Hematopoietic multipotent progenitor cell treated with erythropoietin and hydrocortisone succinate and interleukin-3 and kit ligand, for 15 days (in vitro differentiated cells): ENCODE data around the gene TMEM255A.
"Not testable (repeated sequence)": the region's sequence is repeated elsewhere in the genome, so short reads cannot be mapped to it uniquely, and the experiment has no call there.

Source experiments
- DNase-seq: peaks from one replicate; pipeline ENCODE4 v3.0.0-alpha.2; 2015; ENCODE audit warnings: low spot score

TMEM255A gene

DNA sequence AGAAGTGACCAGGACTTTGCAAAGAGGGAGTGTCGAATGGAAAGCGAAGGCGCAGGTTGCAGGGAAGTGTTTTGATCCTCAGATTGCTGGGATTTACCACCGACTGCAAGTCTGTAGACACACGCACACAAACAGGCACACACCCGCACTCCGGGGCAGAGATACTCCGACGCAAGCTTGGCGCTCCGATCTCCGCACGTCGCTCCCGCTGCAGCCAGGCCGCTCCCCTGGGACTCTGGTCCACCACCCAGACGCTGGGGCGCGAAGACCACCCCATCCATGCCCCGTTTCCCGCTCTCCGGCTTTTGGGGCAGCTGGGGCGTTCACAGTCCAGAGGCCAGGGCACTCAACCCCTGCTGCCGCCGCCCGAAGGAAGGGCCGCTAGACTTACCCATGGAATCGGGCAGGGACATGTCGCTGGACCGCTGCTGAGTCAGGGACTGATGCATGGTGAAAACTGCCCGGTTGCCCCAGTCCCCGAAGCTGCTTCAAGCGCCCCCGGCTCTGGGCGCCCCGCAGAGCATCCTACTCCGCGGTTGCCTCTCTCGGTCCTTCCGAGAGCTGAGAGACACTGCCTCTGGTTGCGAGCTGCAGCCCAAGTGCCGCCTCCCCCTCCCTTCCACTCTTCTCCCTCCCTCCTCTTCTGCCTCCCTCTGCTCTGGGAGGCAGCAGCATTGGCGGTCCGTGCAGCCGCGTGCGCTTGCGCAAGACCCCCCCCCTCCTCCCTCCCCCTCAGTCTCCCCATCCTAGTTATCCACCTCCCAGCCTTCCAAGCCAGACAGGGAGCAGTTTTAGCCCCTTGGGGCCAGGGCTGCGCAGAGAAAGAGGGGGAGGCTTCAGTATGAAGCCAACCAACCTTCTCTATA, at the start of gene TMEM255A:
TSS of gene TMEM255A (minus strand) at position 601 of the 866 bp plus-strand sequence. CDS start at position 449, 152 bp downstream.
- no peak for DNase-seq

GRCh38 chrX:120358737-120359456, 47.6 kb upstream of the TMEM255A start:
- no peak for DNase-seq

- no peak for DNase-seq
Measured at GRCh38 chrX:120357186-120357585, 45.9 kb upstream of the TMEM255A start.

DNA sequence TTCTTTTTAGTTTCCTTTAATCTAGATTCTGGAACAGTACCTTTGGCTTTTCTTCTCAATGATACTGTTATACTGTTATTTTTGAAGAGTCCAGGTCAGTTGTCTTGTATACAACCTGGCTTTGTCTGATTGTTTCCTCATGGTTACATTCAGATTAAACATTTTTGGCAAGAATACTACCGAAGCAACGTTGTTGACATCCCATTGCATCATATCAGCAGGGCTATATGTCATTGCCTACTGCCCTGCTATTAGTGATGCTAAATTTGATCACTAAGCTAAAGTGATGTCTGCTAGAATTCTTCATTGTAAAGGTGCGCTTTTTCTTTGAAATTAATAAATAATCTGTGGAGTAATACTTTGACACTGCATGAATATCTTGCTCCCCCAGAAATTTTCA, 44.8 kb upstream of the TMEM255A start:
- no peak for DNase-seq

GRCh38 chrX:120350450-120351138, 39.3 kb upstream of the TMEM255A start:
- no peak for DNase-seq

DNA sequence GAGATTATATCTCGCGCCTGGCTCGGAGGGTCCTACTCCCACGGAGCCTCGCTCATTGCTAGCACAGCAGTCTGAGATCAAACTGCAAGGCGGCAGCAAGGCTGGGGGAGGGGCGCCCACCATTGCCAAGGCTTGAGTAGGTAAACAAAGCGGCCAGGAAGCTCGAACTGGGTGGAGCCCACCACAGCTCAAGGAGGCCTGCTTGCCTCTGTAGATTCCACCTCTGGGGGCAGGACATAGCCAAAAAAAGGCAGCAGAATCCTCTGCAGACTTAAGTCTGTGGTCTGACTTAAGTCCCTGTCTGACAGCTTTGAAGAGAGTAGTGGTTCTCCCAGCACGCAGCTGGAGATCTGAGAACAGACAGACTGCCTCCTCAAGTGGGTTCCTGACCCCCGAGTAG, 33.3 kb upstream of the TMEM255A start:
- not testable (repeated sequence) for DNase-seq

DNA sequence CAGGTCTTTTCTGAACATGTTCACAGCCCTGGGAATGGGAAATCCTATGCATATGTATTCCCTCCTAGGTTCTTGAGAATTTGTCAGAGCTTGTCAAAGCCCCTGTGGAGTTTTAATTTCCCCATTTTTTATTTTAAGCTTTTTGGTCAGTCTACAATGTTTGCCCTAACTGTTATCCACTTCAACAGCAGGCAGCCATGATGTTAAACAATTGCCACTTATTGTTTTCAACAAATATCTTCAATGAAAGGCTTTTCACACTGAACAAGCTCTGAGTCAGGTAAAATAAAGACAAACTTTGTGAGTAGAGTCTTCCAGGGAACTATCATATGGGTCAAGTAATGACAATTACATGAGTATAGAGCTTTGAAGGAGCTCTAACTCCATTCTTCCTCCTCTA, 25.6 kb upstream of the TMEM255A start:
- no peak for DNase-seq

DNA sequence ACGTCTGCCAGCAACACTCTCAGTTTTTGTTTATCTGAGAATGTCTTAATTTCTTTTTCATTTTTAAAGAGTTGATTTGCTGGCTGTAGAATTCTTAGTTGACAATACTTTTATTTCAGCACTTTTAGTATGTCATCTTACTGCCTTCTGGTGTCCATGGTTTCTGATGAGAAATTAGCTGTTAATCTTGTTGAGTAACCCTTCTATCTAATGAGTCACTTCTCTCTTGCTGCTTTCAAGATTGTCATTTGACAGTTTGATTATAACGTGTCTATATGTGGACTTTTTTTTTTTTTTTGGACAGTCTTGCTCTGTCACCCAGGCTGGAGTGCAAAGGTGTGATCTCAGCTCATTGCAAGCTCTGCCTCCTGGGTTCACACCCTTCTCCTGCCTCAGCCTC, 24.0 kb upstream of the TMEM255A start:
- no peak for DNase-seq

GRCh38 chrX:120334603-120335002, 23.3 kb upstream of the TMEM255A start:
- no peak for DNase-seq

DNA sequence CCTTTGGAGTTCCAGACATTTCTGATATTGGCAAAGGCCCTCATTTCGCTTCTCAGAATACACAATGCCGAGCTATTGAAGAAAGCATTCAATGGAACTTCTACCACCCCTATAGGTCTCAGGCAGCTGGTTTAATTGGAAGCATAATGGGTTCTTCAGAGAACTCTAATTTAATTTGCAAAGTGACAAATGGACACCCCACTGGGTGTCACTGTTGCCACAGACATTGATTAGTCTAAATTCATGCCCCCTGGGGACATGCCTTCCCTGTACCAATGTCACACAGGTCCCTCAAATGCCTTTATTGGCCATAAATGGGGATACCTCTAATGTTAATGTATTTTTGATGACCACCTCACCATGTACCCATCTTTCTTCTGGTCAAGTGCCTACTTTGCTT, 22.9 kb upstream of the TMEM255A start:
- DNase-seq = no peak

GRCh38 chrX:120332394-120332793, 21.1 kb upstream of the TMEM255A start:
- DNase-seq = no peak

DNA sequence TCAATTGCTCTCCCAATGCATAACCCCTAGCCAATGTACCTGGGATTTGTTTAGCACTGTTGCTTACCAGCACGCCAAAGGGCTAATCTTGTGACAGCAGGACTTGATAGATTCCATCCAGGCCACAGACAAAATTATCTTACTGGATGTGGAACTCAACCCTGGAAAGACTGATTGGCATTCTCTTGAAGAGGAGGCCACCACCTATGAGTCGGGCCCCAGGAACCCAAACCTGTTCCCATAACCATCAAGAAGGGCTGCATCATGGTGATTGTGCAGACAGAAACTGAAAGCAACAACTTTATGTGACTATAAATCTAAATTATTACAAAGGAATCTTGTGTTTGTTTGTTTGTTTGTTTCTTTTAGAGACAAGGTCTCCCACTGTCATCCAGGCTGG, 19.9 kb upstream of the TMEM255A start:
- DNase-seq = no peak

- no peak for DNase-seq
Measured at GRCh38 chrX:120321520-120322281, 10.4 kb upstream of the TMEM255A start.

- DNase-seq = no peak
Measured at GRCh38 chrX:120318411-120318810, 7.2 kb upstream of the TMEM255A start.

DNA sequence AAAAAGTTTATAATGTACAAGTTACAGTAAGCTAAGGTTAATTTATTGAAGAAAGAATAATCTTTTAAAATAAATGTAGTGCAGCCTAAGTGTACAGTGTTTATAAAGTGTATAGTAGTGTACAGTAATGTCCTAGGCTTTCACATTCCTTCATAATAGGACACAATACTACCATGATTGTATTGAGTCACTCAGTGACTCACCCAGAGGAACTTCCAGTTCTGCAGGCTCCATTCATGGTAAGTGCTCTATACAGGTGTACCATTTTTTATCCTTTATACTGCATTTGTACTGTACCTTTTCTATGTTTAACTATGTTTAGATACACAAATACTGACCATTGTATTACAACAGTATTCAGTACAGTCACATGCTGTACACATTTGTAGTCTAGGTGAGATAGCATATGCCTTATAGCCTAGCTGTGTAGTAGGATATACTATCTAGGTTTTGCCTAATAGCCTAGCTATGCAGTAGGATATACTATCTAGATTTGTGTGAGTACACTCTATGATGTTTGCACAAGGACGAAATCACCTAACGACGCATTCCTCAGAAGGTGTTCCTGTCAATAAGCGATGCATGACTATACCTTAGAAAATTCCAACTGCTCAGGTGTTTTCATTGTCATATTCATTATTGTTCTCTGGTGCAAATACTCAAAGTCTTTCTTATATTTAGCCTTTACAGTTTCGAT, 5.5 kb upstream of the TMEM255A start:
- no peak for DNase-seq

DNA sequence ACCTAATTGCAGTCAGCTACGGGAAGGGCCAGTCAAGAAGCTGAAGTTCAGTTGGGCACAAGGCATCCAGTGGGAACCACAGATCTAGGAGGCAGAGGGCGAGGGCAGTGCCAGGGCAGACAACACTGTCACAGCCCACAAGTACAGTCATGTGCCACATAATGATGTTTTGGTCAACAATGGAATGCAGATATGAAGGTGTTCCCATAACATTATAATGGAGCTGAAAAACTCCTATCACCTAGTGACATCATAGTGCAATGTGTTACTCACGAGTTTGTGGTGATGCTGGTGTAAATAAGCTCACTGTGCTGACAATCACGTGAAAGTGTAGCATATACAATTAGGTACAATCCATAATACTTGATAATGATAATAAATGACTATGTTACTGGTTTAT, 4.5 kb upstream of the TMEM255A start:
- no peak for DNase-seq

GRCh38 chrX:120311727-120312063, 434 bp upstream of the TMEM255A start:
- no peak for DNase-seq

GRCh38 chrX:120309873-120310705, 1.2 kb downstream of the TMEM255A start:
- DNase-seq = no peak

GRCh38 chrX:120308959-120309872, 2.0 kb downstream of the TMEM255A start:
- peak; percentile 2 for DNase-seq
